Measurements from ENCODE around the gene WDR4. TPM values are rescaled to one million over a fixed set of nuclear protein-coding genes. Genes with fewer than 3 reads are reported as not detected.

The WDR4 gene
- total RNA-seq, 2 experiments from 2014 or later, result 34.0 to 46.5 TPM

DNA sequence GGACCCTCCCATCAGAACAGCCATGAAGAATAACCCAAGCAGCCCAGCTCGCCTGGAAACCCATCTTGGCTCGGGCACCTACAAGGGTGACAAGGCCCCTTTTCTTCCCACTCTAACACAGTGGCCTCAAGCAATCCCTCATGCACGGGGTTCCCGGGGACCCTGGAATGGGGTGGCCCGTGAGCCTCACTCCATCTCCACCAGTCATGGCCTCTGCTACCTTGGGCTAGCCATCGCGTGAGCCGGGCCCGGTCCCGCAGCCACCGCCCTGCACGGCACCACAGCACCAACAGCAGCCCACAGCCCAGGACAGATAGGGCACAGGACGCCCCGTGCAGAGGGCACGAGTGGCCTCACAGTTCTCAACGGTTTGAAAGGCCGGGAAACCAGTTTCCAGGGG is 19.0 kb downstream of the WDR4 start:
- CTCF ChIA-PET, result no interaction called here
- H3K9me3 Mint-ChIP-seq (ENCODE audit: low read depth), result no peaks in the 10 kb centered on the region
- no peaks in the 10 kb centered on the region for H3K27me3 Mint-ChIP-seq
- intact Hi-C loops (cut with DNase I, micrococcal nuclease), result no loop called here
- no peak overlapping the region for H3K4me3 Mint-ChIP-seq
- H3K36me3 Mint-ChIP-seq (ENCODE audit: low read depth), result peaks cover 63% of the 10 kb centered on the region
- no peaks in the 10 kb centered on the region for H3K4me1 Mint-ChIP-seq
- no peak overlapping the region for H3K27ac Mint-ChIP-seq
- DNase-seq, result no peak
- ATAC-seq, result no peak
- POLR2A ChIA-PET, result no interaction called here

DNA sequence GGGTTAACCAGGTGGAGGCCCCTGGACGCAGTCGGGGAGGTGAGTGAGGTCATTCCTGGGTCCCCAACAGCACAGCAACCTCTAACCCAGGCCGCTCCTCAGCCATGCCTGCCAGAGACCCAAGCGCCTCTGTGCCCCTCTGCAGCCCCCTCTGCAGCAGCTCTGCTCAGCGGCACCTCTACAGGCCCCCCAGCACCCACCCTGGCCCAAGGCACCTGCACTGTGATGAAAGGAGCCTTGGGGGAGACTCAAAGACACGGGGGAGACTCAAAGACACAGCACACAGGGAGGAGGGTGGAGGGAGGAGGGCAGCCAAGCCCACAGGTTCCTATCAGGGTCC is 19.5 kb downstream of the WDR4 start:
- peaks cover 63% of the 10 kb centered on the region for H3K36me3 Mint-ChIP-seq (ENCODE audit: low read depth)
- ATAC-seq (no peak), DNase-seq (no peak)
- H3K4me1 Mint-ChIP-seq, result no peaks in the 10 kb centered on the region
- H3K9me3 Mint-ChIP-seq (ENCODE audit: low read depth), result no peaks in the 10 kb centered on the region
- CTCF ChIA-PET, result no interaction called here
- intact Hi-C loops (cut with DNase I, micrococcal nuclease), result no loop called here
- POLR2A ChIA-PET, result no interaction called here
- H3K27ac Mint-ChIP-seq, result no peak overlapping the region
- no peaks in the 10 kb centered on the region for H3K27me3 Mint-ChIP-seq
- no peak overlapping the region for H3K4me3 Mint-ChIP-seq

DNA sequence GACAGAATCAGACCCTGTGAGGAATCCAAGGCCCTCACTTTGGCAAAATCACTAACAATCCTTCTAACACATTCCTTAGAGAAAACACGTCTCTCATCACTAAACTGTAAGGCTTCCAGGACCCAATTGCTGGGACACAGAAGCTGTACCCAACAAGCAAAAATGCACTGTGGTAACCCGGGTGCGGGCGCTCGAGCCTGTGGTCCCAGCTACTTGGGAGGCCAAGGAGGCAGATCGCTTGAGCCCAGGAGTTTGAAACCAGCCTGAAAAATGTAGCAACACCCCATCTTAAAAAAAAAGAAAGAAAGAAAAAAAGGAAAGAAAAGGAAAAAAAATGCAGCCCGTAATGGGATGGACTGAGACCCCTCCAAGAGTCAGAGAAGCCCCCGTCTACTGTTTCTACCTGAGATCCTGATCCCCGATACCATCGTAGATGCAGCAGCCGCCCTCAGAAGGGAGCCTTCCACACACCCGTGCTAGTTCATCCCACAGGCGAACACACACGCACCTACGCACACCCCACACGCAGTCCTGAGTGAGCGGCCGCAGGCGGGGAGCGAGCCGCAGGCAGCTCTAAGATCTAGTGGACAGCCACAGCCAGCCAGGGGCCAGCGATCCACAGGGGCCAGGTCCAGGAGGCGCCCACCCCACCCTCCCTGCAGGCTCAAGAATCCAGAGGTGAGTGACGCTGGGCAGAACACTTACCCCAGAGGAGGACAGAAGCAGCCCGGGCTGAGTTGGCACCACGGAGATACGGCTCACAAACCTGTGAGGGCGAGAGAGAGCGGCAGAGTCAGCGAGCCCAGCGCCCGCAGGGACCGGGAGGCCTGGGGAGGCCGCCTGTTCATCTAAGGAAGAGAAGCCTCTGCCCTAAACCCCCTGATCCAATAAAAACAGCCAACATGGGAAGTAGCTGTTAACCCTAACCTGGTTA is 20.1 kb downstream of the WDR4 start:
- no peaks in the 10 kb centered on the region for H3K9me3 Mint-ChIP-seq (ENCODE audit: low read depth)
- H3K27me3 Mint-ChIP-seq, result no peaks in the 10 kb centered on the region
- CTCF ChIA-PET, result no interaction called here
- ATAC-seq (no peak), DNase-seq (no peak)
- intact Hi-C loops (cut with DNase I, micrococcal nuclease), result no loop called here
- H3K4me3 Mint-ChIP-seq, result no peak overlapping the region
- no peak overlapping the region for H3K27ac Mint-ChIP-seq
- POLR2A ChIA-PET, result no interaction called here
- peaks cover 60% of the 10 kb centered on the region for H3K36me3 Mint-ChIP-seq (ENCODE audit: low read depth)
- no peaks in the 10 kb centered on the region for H3K4me1 Mint-ChIP-seq

DNA sequence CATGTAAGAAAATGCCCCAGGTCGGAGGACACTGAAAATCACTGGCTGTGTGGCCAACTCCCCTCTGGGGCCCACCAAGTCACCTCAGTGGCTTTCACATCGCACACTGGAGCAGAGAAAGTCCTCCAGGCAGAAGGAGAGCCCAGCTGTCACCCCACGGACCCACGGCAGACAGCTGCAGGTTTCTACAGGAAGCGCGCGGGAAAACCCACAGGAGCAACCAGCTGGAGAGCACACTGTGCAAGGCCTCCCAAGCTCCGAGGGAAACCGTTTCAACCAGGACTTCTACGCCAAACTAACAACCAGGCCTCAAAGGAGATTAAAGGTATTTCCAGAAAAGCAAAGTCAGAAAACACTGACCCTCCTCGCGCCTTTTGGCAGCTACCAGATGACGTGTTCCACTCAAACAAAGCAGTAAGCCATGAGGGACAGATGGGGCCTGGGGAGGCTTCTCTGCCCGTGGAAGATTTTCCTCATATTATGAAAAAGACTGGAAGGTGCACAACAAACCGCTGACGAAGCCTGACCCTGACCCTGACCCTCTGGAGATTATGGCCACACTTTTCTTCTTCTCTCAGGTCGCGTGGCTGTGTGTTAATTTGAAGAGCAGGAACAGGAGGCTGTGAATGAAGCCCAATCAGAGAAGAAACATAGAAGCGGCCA is 21.0 kb downstream of the WDR4 start:
- no peak overlapping the region for H3K4me3 Mint-ChIP-seq
- H3K9me3 Mint-ChIP-seq (ENCODE audit: low read depth), result no peaks in the 10 kb centered on the region
- ATAC-seq (no peak), DNase-seq (no peak)
- ChIA-PET POLR2A (no interaction called here), CTCF (interaction anchor here (0.8 kb wide), 1 partner anchor 15 kb away, joined by 3 read pairs; no protein-coding TSS in a partner anchor)
- H3K4me1 Mint-ChIP-seq, result no peaks in the 10 kb centered on the region
- H3K27ac Mint-ChIP-seq, result no peak overlapping the region
- intact Hi-C loops (cut with DNase I, micrococcal nuclease), result no loop called here
- no peaks in the 10 kb centered on the region for H3K27me3 Mint-ChIP-seq
- H3K36me3 Mint-ChIP-seq (ENCODE audit: low read depth), result peaks cover 60% of the 10 kb centered on the region

DNA sequence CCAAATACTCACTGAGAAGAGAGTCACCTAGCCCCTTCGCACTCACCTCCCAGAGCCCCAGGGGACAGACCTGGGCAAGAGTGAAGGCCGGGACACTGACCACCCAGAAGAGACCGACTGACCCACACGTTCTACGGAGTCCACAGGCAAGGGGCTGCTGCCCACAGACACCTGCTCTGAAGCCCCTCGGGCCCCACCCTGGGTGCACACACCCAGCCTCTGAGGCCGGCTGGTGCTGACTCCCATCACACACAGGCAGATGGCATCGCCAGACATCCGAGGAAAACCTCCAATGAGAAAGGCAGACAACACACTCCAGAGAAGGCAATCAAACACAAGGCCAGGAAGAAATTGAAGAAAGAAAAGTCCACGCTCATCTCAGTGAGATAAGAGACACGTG is 22.1 kb downstream of the WDR4 start:
- CTCF ChIA-PET, result interaction anchor here (0.6 kb wide), 1 partner anchor 39 kb away, joined by 3 read pairs; no protein-coding TSS in a partner anchor
- no peaks in the 10 kb centered on the region for H3K9me3 Mint-ChIP-seq (ENCODE audit: low read depth)
- no peaks in the 10 kb centered on the region for H3K4me1 Mint-ChIP-seq
- no peak overlapping the region for H3K4me3 Mint-ChIP-seq
- intact Hi-C loops (cut with DNase I, micrococcal nuclease), result no loop called here
- no peak overlapping the region for H3K27ac Mint-ChIP-seq
- ATAC-seq, result no peak
- DNase-seq, result no peak
- H3K27me3 Mint-ChIP-seq, result no peaks in the 10 kb centered on the region
- H3K36me3 Mint-ChIP-seq (ENCODE audit: low read depth), result peaks cover 55% of the 10 kb centered on the region
- POLR2A ChIA-PET, result no interaction called here

DNA sequence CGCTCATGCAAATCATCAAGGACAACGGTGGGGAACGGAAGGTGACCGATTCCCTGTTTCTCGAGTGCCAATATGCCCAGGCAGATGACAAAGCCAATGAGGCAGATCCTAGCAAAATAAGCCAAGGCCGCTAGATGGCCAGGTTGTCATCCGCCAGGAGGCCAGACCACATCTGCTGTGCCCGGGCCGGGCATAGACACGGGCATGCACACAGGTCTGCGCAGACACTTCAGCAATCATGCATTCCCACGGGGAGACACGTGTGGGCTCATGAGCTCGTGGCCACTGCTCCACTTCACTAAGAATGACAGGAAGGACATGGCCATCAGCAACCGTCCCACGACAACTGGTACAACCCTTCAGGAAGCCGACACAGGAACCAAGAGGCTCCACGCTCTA is 23.4 kb downstream of the WDR4 start:
- CTCF ChIA-PET, result no interaction called here
- ATAC-seq (no peak), DNase-seq (no peak)
- Mint-ChIP-seq H3K27me3 (no peaks in the 10 kb centered on the region), H3K27ac (no peak overlapping the region), H3K4me1 (no peaks in the 10 kb centered on the region), H3K4me3 (no peak overlapping the region), H3K9me3 (ENCODE audit: low read depth) (no peaks in the 10 kb centered on the region), H3K36me3 (ENCODE audit: low read depth) (peaks cover 62% of the 10 kb centered on the region)
- POLR2A ChIA-PET, result no interaction called here
- intact Hi-C loops (cut with DNase I, micrococcal nuclease), result no loop called here

DNA sequence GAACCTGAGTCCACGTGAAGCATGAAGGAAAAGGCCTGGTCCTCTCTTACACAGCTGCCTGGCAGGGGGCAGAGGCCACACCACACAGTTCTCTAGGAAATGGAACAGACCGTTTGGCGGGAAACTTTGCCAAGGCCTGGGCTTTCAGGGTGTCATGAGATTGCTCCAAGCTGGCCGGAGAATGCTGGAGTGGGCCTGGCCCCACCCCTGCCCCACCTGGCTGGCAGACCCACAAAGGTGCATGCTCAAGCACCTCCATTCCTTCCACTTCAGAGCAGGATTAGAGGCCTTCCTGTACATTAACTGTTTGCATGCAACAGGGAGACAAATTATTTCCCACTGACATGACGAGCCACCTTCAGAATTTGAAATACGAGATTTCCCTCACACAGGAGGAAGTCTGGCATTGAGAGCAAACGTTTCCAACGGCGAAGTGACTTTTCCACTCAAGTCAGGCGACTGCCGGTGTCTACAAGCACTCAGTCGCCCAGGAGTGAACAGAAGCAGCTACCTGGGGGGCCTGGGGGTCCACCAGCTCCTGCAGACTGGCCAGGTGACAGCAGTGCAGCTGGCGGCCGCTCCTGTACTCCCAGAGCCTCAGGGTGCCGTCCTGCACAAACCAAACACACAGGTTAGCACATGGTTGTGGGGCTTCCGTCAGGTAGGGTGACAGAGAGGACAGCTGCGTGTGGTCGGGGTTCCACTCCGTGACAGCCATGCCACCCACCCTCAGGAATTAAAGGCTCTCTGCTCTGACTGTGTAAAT is 24.0 kb downstream of the WDR4 start:
- Mint-ChIP-seq H3K27me3 (no peaks in the 10 kb centered on the region), H3K36me3 (ENCODE audit: low read depth) (peaks cover 60% of the 10 kb centered on the region), H3K4me1 (no peaks in the 10 kb centered on the region), H3K4me3 (no peak overlapping the region), H3K27ac (no peak overlapping the region), H3K9me3 (ENCODE audit: low read depth) (no peaks in the 10 kb centered on the region)
- ChIA-PET CTCF (no interaction called here), POLR2A (no interaction called here)
- intact Hi-C loops (cut with DNase I, micrococcal nuclease), result no loop called here
- ATAC-seq, result no peak
- no peak for DNase-seq

DNA sequence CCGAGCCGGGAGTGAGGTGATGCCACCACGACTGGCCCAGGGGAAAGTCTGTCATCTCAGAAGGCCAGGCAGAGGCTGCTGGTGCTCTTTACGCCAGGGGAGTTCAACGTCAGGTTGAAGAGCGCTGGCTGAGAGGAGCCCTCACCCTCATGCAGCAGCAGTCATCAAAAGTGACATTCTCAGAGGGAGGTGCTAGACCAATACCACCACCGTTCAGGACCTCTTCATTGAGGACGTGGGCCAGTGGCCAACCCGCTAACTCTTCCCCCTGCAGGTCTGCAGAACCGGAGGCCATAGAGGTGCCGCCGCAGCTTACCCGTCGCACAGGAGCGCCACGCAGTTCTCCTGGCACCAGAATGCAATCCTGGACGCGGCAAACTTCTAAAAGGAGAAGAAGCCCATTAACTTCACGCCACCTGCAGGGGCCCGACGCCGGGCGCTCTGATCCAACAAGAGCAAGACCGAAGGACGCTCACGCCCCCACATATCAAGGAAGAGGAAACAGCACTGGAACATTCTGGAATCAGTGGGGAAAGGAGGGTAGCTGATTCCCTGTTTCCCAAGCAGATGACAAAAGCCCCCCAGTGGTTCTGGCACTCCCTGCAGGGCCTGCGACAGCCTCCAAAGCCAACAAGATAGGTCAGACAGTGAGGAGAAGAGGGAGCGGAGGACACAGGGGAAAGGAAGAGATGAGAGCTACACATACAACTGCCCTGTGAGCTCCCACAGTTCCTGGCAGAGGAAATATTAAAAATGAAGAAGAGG is 24.9 kb downstream of the WDR4 start:
- Mint-ChIP-seq H3K4me1 (no peaks in the 10 kb centered on the region), H3K36me3 (ENCODE audit: low read depth) (peaks cover 68% of the 10 kb centered on the region), H3K4me3 (no peak overlapping the region), H3K27me3 (no peaks in the 10 kb centered on the region), H3K27ac (no peak overlapping the region), H3K9me3 (ENCODE audit: low read depth) (no peaks in the 10 kb centered on the region)
- ATAC-seq (no peak), DNase-seq (no peak)
- intact Hi-C loops (cut with DNase I, micrococcal nuclease), result no loop called here
- ChIA-PET CTCF (no interaction called here), POLR2A (interaction anchor here (1.0 kb wide), 1 partner anchor 15 kb away, joined by 3 read pairs; no protein-coding TSS in a partner anchor)

DNA sequence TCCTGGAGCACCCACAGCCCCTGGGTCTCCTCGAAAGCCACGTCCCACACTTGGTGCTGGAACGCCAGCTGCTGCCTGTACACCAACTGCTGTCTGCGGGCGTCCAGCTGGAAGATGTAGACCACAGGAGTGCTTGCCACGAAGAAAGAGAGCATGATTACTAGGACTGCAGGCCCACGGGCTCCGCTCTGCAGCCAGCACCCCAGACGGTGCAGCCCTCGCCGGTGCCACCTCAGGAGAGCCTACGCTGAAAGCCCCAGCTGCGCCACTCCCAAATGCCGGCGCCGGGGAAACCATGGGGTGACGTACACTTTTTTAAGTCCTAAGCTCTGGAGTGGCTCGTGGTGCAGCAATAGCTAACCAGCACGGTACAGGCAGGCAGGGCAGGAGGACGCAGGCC is 25.7 kb downstream of the WDR4 start:
- Mint-ChIP-seq H3K27me3 (no peaks in the 10 kb centered on the region), H3K36me3 (ENCODE audit: low read depth) (peaks cover 69% of the 10 kb centered on the region), H3K27ac (no peak overlapping the region), H3K4me1 (no peaks in the 10 kb centered on the region), H3K4me3 (no peak overlapping the region), H3K9me3 (ENCODE audit: low read depth) (no peaks in the 10 kb centered on the region)
- POLR2A ChIA-PET, result interaction anchor here (1.0 kb wide), 1 partner anchor 15 kb away, joined by 3 read pairs; no protein-coding TSS in a partner anchor
- CTCF ChIA-PET, result interaction anchor here (1.4 kb wide), 1 partner anchor 36 kb away, joined by 4 read pairs; no protein-coding TSS in a partner anchor
- intact Hi-C loops (cut with DNase I, micrococcal nuclease), result no loop called here
- DNase-seq (no peak), ATAC-seq (no peak)

DNA sequence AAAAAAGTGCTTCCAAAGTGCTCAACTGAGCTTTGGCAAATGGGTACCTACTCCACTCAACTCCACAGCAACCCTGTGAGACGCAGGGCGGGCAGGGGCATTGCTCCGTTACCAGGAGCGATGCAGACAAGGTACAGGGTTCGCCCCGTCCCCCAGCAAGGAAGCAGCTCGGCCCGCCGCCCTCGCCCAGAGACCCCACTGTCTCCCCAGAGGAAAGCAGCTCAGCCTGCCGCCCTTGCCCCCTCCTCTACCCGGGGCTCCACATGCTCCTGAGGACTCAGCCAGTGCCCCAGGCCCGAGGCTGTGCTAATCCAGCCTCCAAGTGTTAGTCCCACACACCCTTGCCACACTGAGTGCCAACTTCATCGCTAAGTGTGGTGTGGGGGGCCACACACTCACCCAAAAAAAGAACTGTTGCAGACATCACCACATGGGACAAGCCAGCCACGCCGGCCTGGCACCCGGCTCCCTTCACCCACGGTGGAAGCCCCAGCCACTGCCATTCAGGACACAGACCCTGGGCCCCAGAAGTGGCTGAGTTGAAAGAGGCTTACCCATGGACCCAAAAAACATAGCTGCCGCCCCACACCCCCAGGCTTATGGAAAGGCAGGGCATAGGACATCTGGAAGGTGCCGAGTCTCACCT is 26.3 kb downstream of the WDR4 start:
- Mint-ChIP-seq H3K27me3 (no peaks in the 10 kb centered on the region), H3K36me3 (ENCODE audit: low read depth) (peaks cover 70% of the 10 kb centered on the region), H3K27ac (no peak overlapping the region), H3K9me3 (ENCODE audit: low read depth) (no peaks in the 10 kb centered on the region), H3K4me3 (no peak overlapping the region), H3K4me1 (no peaks in the 10 kb centered on the region)
- ChIA-PET CTCF (interaction anchor here (0.6 to 1.4 kb wide), 2 partner anchors 35 to 338 kb away, joined by 3 to 4 read pairs; no protein-coding TSS in a partner anchor), POLR2A (interaction anchor here (1.0 kb wide), 1 partner anchor 14 kb away, joined by 3 read pairs; no protein-coding TSS in a partner anchor)
- no peak for ATAC-seq
- intact Hi-C loops (cut with DNase I, micrococcal nuclease), result no loop called here
- no peak for DNase-seq

Measured in activated CD4-positive, alpha-beta T cell treated with anti-CD3 and anti-CD28 coated beads for 36 hours (primary cell).